Adrenal gland (tissue), 5 donors: ENCODE results near the gene ATP6V1A.

Source experiments
- POLR2A ChIP-seq, 2 donors: fragments of 450-650 bp; IDR thresholded peaks; one replicate each; pipeline ENCODE4 v1.6.1; 2017; ENCODE audit warnings: antibody characterized with exemption in 2 of 2, mild to moderate bottlenecking in 2 of 2, moderate library complexity in 1 of 2
- TF ChIP-seq, protein P1 (sequence below), 6 experiments: fragments of 450-650 bp in 4 of 6; fragments of 200-600 bp in 2 of 6; sonication (generic) in 1 of 6; IDR thresholded peaks; 1 replicate in 5 of 6; 2 replicates in 1 of 6; pipeline versions ENCODE4 v1.5.1 to v1.8.0; 2016 to 2021; ENCODE audit warnings: antibody characterized with exemption in 6 of 6, mild to moderate bottlenecking in 2 of 6, moderate library complexity in 1 of 6
- donor health status: DM: no; HTN: no; CAD: no.

DNA sequence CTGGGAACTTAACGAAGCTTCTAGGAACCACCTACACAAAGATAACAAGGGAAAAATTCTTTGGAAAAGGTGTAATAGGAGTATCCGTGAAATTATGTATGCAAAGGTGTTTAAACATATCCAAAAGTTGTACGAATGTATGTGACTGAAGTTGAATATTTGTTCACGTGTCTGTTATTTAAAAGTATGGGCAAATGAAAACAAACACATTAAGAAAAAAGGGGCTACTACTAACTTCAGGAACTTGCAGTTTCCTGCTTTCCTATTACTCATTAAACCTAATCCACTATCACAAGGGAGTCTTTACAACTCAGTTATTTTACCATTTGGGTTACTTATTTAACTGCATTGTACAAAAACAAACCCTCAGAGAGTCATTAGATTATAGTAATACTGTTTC lies 57.8 kb downstream of the ATP6V1A start:
- TF ChIP-seq, protein P1, sequence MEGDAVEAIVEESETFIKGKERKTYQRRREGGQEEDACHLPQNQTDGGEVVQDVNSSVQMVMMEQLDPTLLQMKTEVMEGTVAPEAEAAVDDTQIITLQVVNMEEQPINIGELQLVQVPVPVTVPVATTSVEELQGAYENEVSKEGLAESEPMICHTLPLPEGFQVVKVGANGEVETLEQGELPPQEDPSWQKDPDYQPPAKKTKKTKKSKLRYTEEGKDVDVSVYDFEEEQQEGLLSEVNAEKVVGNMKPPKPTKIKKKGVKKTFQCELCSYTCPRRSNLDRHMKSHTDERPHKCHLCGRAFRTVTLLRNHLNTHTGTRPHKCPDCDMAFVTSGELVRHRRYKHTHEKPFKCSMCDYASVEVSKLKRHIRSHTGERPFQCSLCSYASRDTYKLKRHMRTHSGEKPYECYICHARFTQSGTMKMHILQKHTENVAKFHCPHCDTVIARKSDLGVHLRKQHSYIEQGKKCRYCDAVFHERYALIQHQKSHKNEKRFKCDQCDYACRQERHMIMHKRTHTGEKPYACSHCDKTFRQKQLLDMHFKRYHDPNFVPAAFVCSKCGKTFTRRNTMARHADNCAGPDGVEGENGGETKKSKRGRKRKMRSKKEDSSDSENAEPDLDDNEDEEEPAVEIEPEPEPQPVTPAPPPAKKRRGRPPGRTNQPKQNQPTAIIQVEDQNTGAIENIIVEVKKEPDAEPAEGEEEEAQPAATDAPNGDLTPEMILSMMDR (IDR thresholded peaks at IDR 0.05), result no peak
- TF ChIP-seq POLR2A (IDR thresholded peaks at IDR 0.05), result no peak
